Left lobe of liver (tissue), 2 donors: ENCODE measurements around the gene KCNQ1. TPM values are rescaled to one million over a fixed set of nuclear protein-coding genes. Genes with fewer than 3 reads are reported as not detected.
A peak's percentile ranks its signal among the peaks of the same experiment; 100 is the strongest.

Source experiments
- ATAC-seq: fragments of 200-7000 bp; cut with Tn5 transposase; one replicate; pipeline ENCODE4 v1.9.1; 2020; ENCODE audit warnings: mild to moderate bottlenecking, moderate library complexity
- DNase-seq: peaks from one replicate; pipeline ENCODE4 v3.0.0-alpha.2; 2020; ENCODE audit warnings: low spot score
- total RNA-seq: library from RNA; stranded (reverse); gene quantifications from one replicate; pipeline ENCODE4 v1.2.1, GENCODE V29; 2021
- donor health status: DM: no; HTN: no; CAD: no; lungs with moderate emphysema.
- donor health status: DM: no; HTN: yes; CAD: no.

The KCNQ1 gene
- total RNA-seq, 1 donor from 2014 or later = 2.1 TPM

DNA sequence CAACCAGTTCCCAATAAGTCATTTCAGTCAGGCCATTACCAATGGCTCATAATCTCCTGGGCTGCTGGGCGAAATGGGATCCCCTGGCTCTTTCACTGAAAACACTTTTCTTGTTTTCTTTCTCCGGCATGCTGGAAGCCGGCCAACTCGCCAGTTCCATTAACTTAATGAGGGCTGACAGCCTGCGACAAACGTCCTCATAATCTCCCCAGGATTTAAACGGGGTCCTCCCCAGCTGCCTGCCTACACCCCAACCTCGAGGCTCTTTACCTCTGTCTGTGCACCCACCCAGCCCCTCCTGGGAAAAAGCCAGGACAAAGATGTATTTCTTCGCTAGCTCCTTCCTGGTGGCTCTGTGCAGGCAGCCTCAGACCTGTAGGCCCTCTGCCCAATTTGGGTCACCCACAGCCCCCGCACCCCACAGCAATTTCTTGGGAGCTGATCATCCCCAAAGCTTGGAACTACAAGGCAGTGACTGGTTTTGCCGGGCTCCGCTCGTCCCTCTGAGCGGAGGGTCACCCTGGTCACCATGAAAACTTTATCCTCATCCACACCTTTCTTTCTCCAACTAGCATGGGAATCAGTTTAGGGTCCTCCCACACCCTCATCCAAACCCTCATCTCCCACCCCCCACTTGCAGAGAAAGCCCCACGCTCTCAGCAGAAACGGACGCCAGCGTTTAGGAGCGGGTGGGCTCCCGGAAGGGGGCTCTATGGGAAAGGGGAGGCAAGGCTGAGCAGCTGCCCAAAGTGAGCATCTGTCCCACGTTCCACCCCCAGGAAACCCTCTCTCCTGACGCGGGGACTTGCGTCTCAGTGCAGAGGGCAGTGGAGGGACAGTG, 306.1 kb downstream of the KCNQ1 start:
- no peak for DNase-seq
- no peak for ATAC-seq

- ATAC-seq = no peak
These were observed 306.9 kb downstream of the KCNQ1 start for GRCh38 chr11:2751523-2752203.

GRCh38 chr11:2752204-2752770, 307.5 kb downstream of the KCNQ1 start:
- DNase-seq = no peak
- no peak for ATAC-seq

More at GRCh38 chr11:2751523-2752203, 306.9 kb downstream of the KCNQ1 start:
- DNase-seq = no peak

DNA sequence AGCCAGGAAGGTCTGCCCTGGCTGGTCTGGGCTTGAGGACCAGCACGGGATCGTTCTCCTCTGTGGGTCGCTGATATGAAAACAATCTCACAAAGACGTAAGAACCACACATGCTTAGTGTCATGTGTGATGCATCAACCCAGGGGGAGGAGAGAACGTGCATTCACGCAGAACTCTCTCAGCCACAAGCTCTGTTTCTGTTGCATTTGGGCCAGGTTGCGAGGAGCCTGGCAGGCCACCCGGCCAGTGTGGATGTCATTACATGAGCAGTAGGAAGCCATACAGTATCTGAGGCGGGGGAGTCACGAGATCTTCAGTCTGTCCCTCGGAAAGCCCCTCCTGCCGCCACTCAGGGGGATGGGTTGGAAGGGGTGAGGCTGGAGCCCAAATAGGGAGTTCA, 308.1 kb downstream of the KCNQ1 start:
- DNase-seq = no peak
- ATAC-seq = no peak

GRCh38 chr11:2754008-2754407, 309.2 kb downstream of the KCNQ1 start:
- no peak for DNase-seq
- no peak for ATAC-seq

GRCh38 chr11:2755071-2755470, 310.3 kb downstream of the KCNQ1 start:
- ATAC-seq (no peak), DNase-seq (no peak)

DNA sequence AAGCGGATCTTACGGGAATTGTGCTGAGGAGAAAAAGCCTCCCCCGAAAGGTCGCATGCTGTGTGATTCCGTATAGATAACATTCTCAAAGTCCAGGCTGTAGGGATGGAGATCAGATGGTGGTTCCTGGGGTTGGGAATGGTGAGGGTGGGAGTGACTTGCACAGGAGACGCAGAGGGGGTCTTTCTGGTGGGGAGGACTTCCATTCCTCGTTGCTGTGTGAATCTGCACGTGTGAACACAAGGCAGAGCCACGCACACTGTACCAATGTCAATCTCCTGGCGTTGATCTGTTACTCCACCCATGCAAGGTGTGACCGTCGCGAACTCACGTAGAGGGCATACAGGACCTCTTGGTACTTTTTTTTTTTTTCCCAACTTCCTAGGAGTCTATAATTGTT, 313.9 kb downstream of the KCNQ1 start:
- DNase-seq = no peak
- ATAC-seq = no peak

DNA sequence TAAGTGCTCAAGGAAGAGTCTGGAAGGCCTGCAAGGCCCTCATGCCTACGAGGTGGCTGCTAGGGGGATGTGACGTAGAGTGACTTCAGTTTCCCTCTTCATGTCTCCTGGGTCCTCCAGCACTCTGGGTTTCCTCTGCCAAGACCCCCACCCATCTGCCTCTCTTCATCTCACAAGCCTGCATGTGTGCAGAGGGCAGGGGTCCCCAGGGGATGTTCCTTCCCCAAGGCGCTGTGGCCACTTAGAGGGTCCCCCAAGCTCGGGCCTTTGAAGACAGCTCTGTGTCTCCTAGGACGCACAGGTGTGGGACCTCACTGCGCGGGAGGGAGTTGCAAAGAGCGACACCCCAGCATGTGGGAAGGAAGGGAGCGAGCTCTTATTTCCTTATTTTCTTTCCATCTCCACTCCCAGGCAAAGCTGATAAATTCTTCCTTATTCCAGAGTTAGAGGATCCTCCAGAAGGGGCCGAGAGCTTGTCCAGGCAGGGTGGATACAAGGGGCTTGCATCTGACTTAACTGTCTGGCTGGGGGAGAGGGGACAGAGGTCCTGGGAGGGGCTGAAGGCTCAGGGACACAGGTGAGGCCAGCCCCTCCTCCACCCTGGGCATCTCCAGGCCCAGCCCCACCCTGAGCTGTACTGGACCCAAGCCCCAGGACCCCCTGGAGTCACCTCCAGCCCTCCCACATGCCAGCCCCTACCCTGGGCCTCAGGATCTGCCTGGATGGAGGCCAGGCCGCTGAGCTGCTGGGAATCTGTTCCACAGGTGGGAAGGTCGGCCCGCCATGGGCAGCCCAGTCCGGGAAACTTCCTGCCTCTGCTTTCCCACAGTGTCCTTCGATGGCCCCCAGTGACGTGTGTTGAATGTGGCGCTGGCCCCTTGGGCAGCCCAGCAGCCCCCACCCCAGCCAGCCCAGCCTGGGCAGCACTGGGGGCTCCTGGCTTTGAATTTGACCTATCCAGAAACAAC, 314.7 kb downstream of the KCNQ1 start:
- ATAC-seq (no peak), DNase-seq (no peak)

GRCh38 chr11:2760196-2760871, 315.5 kb downstream of the KCNQ1 start:
- no peak for ATAC-seq

DNA sequence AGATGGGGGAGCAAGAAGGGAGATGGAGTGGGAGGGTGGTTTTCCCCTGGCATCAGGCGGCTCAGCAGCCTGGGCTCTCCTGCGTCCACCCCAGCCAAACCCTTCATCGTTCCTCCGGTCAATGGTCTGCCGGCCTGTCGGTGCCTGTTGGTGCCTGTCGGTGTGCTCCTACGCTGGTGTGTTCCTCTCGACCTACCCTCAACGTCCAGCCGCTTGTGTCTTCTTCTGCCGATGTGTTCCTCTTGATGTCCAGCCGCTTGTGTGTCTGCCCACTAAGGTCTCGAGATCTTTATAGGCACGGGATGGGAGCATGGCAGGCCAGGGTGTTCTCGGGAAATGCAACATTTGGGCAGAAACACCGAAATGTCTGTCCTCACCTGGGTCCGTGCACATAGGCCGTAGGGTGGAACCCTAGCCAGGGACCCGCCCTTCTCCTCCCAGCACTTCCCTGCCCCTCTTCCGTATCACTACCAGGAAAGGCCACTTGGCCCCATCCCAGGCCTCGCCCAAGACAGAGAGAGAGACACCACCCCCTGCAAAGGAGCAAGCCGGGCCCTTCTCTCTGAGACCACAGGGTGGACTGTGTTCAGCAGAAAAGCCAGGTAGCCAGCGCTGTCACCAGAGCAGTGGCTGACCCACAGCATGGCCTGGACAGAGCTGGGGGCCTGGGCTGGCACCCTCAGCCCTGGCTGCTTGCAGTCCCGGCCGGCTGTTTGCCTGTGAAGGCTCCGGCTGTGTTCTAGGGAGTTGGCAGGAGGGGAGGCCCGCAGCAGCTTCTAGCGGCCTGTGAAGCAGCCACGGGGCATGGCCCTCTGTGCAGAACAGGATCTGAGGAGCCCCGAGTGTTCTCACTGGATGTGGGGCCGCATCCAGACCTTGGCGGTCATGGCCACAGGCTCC, 316.6 kb downstream of the KCNQ1 start:
- no peak for ATAC-seq
- DNase-seq = peak; percentile 39

More at GRCh38 chr11:2760196-2760871, 315.5 kb downstream of the KCNQ1 start:
- no peak for DNase-seq

- ATAC-seq (no peak), DNase-seq (peak; percentile 28)
These were observed 317.2 kb downstream of the KCNQ1 start for GRCh38 chr11:2762031-2762380.

GRCh38 chr11:2762451-2762850, 317.6 kb downstream of the KCNQ1 start:
- ATAC-seq (no peak), DNase-seq (peak; percentile 32)

DNA sequence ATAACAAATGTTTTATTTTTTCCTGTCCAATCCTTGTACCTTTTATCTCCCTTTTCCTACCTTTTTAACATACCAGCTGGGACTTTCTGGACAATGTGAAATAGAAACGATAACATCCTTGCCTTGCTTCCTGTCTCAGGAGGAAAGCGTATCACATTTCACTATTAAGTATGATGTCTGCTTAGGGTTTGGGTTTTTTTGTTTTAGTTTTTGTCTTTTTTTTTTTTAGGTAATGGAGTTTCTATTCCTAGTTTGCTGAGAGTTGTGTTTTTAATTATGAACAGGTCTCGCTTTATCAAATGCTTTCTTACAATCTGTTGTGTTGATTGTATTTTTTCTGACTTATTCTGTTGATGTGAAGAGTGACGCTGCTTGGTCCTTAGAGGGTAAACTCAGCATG, 319.2 kb downstream of the KCNQ1 start:
- ATAC-seq = no peak
- no peak for DNase-seq

DNA sequence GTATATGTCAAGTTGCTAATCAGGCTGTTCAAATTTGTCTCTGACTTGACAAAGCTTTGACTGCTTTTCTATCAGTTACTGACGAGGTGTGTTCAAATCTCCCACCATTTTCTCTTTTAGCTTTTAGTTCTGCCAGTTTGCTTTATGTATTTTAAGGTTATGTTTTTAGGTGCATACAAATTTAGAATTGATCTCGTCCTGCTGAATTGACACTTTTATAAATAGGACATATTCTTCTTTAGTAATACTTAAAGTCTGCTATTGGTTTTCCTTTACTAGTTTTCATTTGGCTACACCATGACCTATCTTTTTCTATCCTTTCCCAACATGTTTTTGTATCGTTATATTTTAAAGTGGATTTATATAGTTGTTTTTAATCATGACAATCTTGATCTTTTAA, 320.7 kb downstream of the KCNQ1 start:
- no peak for ATAC-seq
- no peak for DNase-seq

DNA sequence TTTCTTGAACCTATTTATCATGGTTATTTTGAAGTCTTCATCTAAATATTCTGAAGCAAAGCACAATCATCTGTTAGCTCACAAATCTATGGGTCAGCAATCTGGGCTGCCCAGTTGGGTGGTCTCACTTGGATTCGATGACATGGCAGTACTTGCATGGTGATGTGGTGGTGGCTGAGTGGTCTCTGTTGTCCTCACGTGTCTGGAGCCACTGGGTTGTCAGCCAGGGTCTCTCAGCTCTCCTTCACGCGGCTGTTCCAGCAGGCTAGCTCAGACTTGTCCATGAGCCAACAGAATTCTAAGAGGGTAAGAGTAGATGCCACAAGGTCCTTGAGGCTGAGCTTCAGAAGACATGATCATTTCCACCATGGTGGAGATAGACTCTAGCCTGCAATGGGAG, 321.4 kb downstream of the KCNQ1 start:
- no peak for ATAC-seq
- peak; percentile 18 for DNase-seq

DNA sequence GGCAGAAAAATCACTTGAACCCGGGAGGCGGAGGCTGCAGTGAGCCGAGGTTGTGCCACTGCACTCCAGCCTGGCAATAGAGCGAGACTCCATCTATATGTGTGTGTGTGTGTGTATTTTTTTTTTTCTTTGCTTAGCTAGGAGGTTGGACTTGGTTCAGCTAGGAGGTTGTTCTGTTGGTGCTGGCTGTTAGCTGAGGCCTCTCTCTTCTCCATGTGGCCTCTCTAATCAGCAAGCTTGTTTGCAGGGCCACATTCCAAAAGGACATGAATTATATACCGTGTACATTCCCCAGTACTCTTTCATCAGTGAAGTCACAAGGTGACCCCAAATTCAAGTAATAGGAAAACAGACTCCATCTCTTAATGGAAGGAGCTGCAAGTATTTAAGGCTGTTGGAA, 322.3 kb downstream of the KCNQ1 start:
- ATAC-seq (no peak), DNase-seq (peak; percentile 12)

DNA sequence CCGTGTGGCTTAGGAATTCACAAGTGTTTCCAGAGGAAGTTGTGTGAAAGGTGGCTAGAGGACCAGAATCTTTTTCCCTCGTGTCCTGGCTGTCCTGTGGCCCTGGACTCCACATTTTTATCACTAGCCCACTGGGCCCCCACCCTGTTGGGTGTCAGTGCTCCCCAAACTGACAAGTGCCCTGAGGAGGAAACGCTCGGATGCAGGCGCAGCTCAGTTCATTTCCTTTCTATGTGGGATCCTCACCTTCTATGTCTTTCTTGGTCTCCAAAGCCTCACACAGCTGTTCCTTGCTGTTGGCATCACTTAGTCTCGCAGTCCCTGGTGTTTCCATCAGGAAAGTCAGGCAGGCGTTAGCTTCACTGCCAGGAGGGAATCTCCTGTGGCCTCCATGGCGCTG, 323.0 kb downstream of the KCNQ1 start:
- DNase-seq (peak; percentile 14), ATAC-seq (no peak)

DNA sequence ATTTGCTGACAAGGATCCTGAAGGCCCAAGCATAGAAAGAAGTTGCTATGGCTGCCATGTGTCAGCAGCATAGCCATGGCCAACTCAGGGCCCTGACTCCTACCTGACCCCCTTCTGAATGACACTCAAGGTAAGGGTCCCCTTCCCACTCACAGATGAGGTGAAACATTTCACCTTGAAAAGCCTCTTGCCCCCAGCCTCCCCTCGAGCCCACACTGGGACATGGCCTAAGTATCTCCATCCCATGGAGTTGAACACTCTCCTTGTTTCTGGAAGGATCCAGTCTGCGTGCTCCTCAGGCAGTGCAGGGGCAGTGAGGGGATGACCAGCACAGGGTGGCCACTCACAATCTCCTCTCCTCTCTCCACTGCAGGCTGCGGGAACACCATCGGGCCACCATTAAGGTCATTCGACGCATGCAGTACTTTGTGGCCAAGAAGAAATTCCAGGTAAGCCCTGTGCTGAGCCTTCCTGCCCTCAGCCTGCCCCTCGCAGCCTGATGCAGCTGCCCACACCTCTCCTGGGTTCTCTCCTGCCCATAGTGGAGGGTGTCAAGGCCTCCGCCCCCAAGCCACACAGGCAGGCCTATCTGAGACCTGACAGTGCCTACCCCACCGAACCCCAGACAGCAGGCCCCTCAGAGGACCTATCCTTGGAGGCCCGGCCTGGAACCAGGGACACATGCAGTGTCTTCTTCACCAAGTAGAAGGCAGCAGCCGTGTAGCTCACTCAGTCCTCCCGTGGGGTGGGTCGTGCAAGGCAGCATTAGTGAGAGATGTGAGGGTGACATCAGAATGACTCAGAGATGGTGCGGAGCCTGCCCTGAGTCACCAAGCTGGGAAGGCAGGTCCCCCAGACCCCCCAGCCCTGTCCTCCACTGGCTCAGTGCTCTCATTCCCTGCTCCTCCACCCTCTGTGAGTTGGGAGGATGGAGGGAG, 323.9 kb downstream of the KCNQ1 start:
- DNase-seq (peak; percentile 35), ATAC-seq (no peak)
